Vagina (tissue), 2 donors: Measurements from ENCODE around the gene HASPIN. TPM values are rescaled to one million over a fixed set of nuclear protein-coding genes. Genes with fewer than 3 reads are reported as not detected.
"Not testable (repeated sequence)": the region's sequence is repeated elsewhere in the genome, so short reads cannot be mapped to it uniquely, and the experiment has no call there.

Source experiments
- DNase-seq, 2 donors: peaks; one replicate each; pipeline ENCODE4 v3.0.0-alpha.2; 2017; ENCODE audit errors: extremely low spot score in 2 of 2
- H3K27ac ChIP-seq: fragments of 200-600 bp; sonication (generic); one replicate; pipeline ENCODE4 v1.5.1; 2019
- H3K27me3 ChIP-seq: fragments of 200-600 bp; sonication (generic); one replicate; pipeline ENCODE4 v1.5.1; 2019
- H3K36me3 ChIP-seq, 2 donors: fragments of 200-600 bp; sonication (generic); one replicate each; pipeline ENCODE4 v1.5.1; 2017 to 2019
- H3K4me1 ChIP-seq: fragments of 200-600 bp; sonication (generic); one replicate; pipeline ENCODE4 v1.5.1; 2019
- H3K4me3 ChIP-seq, 2 donors: fragments of 200-600 bp; sonication (generic); 1 replicate in 1 of 2; 2 replicates in 1 of 2; pipeline ENCODE4 v1.5.1; 2016 to 2019
- H3K9me3 ChIP-seq: fragments of 200-600 bp; sonication (generic); one replicate; pipeline ENCODE4 v1.5.1; 2019
- CTCF ChIP-seq, 3 experiments: fragments of 450-650 bp in 2 of 3; fragments of 200-600 bp in 1 of 3; sonication (generic) in 1 of 3; IDR thresholded peaks; one replicate each; pipeline ENCODE4 v1.5.1; 2017 to 2019; ENCODE audit warnings: antibody characterized with exemption in 3 of 3, mild to moderate bottlenecking in 2 of 3, moderate library complexity in 2 of 3
- POLR2A ChIP-seq, 2 donors: fragments of 450-650 bp; IDR thresholded peaks; one replicate each; pipeline ENCODE4 v1.6.1; 2017; ENCODE audit warnings: antibody characterized with exemption in 2 of 2, mild to moderate bottlenecking in 2 of 2, moderate library complexity in 2 of 2
- POLR2AphosphoS5 ChIP-seq, 2 donors: sonication (generic); formaldehyde crosslinking; IDR thresholded peaks; one replicate each; pipeline ENCODE4 v1.9.0; 2017; ENCODE audit warnings: antibody characterized with exemption in 2 of 2, mild to moderate bottlenecking in 2 of 2, low read depth in 1 of 2; ENCODE audit not compliant: insufficient read depth in 1 of 2
- intact Hi-C: fragments of 100-400 bp; cut with DNase I; formaldehyde crosslinking; loops from one replicate; pipeline ENCODE4 v1.15.1; 2023
- total RNA-seq: library from RNA; depleted of rRNA; stranded (reverse); fragments of >200 nt; gene quantifications from one replicate; pipeline ENCODE4 v1.2.3, GENCODE V29; 2016

HASPIN gene
- total RNA-seq, 1 donor from 2014 or later, result 0.74 TPM

GRCh38 chr17:3704931-3705717 lies 18.6 kb upstream of the HASPIN start:
- intact Hi-C loops, result no loop called here
- no peak for DNase-seq
- H3K36me3 ChIP-seq, result no peaks in the 10 kb centered on the region
- no peak overlapping the region for H3K4me3 ChIP-seq
- TF ChIP-seq POLR2AphosphoS5 (IDR thresholded peaks at IDR 0.05; ENCODE audit: insufficient read depth in 1 of 2, low read depth in 1 of 2), result no peak
- TF ChIP-seq CTCF (IDR thresholded peaks at IDR 0.05), result no peak
- TF ChIP-seq POLR2A (IDR thresholded peaks at IDR 0.05), result no peak
- no peaks in the 10 kb centered on the region for H3K9me3 ChIP-seq
- H3K27ac ChIP-seq, result no peak overlapping the region
- no peaks in the 10 kb centered on the region for H3K27me3 ChIP-seq
- no peaks in the 10 kb centered on the region for H3K4me1 ChIP-seq

GRCh38 chr17:3705718-3705984 lies 18.1 kb upstream of the HASPIN start:
- H3K36me3 ChIP-seq, H3K27me3 ChIP-seq, H3K27ac ChIP-seq, H3K9me3 ChIP-seq, DNase-seq, H3K4me1 ChIP-seq, H3K4me3 ChIP-seq, intact Hi-C loops: not testable (repeated sequence)

GRCh38 chr17:3708366-3708765 lies 15.3 kb upstream of the HASPIN start:
- no peak overlapping the region for H3K27ac ChIP-seq
- H3K36me3 ChIP-seq, result peaks cover 0 to 16% of the 10 kb centered on the region in 2 donors
- H3K4me1 ChIP-seq, result no peaks in the 10 kb centered on the region
- intact Hi-C loops, result no loop called here
- H3K9me3 ChIP-seq, result no peaks in the 10 kb centered on the region
- no peak for DNase-seq
- TF ChIP-seq POLR2A (IDR thresholded peaks at IDR 0.05), result no peak
- TF ChIP-seq CTCF (IDR thresholded peaks at IDR 0.05), result no peak
- TF ChIP-seq POLR2AphosphoS5 (IDR thresholded peaks at IDR 0.05; ENCODE audit: insufficient read depth in 1 of 2, low read depth in 1 of 2), result no peak
- no peak overlapping the region for H3K4me3 ChIP-seq
- no peaks in the 10 kb centered on the region for H3K27me3 ChIP-seq

GRCh38 chr17:3710951-3711383 lies 12.7 kb upstream of the HASPIN start:
- no peaks in the 10 kb centered on the region for H3K9me3 ChIP-seq
- H3K4me3 ChIP-seq, result no peak overlapping the region
- intact Hi-C loops, result no loop called here
- DNase-seq, result no peak
- H3K27ac ChIP-seq, result no peak overlapping the region
- H3K36me3 ChIP-seq, result peaks cover 0 to 38% of the 10 kb centered on the region in 2 donors
- no peak for TF ChIP-seq CTCF (IDR thresholded peaks at IDR 0.05)
- no peak for TF ChIP-seq POLR2AphosphoS5 (IDR thresholded peaks at IDR 0.05; ENCODE audit: insufficient read depth in 1 of 2, low read depth in 1 of 2)
- TF ChIP-seq POLR2A (IDR thresholded peaks at IDR 0.05), result no peak
- H3K27me3 ChIP-seq, result no peaks in the 10 kb centered on the region
- H3K4me1 ChIP-seq, result no peaks in the 10 kb centered on the region

- H3K9me3 ChIP-seq, result no peaks in the 10 kb centered on the region
- intact Hi-C loops, result no loop called here
- H3K27ac ChIP-seq, result no peak overlapping the region
- no peak for DNase-seq
- peaks cover 0 to 54% of the 10 kb centered on the region in 2 donors for H3K36me3 ChIP-seq
- no peak for TF ChIP-seq CTCF (IDR thresholded peaks at IDR 0.05)
- TF ChIP-seq POLR2AphosphoS5 (IDR thresholded peaks at IDR 0.05; ENCODE audit: insufficient read depth in 1 of 2, low read depth in 1 of 2), result no peak
- TF ChIP-seq POLR2A (IDR thresholded peaks at IDR 0.05), result no peak
- H3K4me1 ChIP-seq, result peaks cover 5% of the 10 kb centered on the region
- H3K27me3 ChIP-seq, result no peaks in the 10 kb centered on the region
- no peak overlapping the region for H3K4me3 ChIP-seq
Measured at GRCh38 chr17:3712811-3713463, 10.8 kb upstream of the HASPIN start.
